8988T (cell line): ENCODE measurements around the gene CNGA3.

Experiments used
- DNase-seq: peaks from one replicate; pipeline ENCODE4 v3.0.0; 2011

The CNGA3 gene

GRCh38 chr2:98378901-98379300, 32.6 kb downstream of the CNGA3 start:
- no peak for DNase-seq

GRCh38 chr2:98379311-98380202, 33.3 kb downstream of the CNGA3 start:
- no peak for DNase-seq

- no peak for DNase-seq
These were observed 33.9 kb downstream of the CNGA3 start for GRCh38 chr2:98380203-98380535.

GRCh38 chr2:98381494-98381893, 35.2 kb downstream of the CNGA3 start:
- DNase-seq, result no peak

GRCh38 chr2:98382086-98382485, 35.8 kb downstream of the CNGA3 start:
- no peak for DNase-seq

- DNase-seq, result no peak
These were observed 36.5 kb downstream of the CNGA3 start for GRCh38 chr2:98382739-98383138.

GRCh38 chr2:98383166-98383565, 36.9 kb downstream of the CNGA3 start:
- no peak for DNase-seq

GRCh38 chr2:98385050-98385699, 38.9 kb downstream of the CNGA3 start:
- DNase-seq, result peak; percentile 79

GRCh38 chr2:98387478-98387877, 41.2 kb downstream of the CNGA3 start:
- no peak for DNase-seq

- no peak for DNase-seq
These were observed 41.8 kb downstream of the CNGA3 start for GRCh38 chr2:98388081-98388480.

GRCh38 chr2:98388601-98389250, 42.5 kb downstream of the CNGA3 start:
- DNase-seq, result no peak

- no peak for DNase-seq
These were observed 43.0 kb downstream of the CNGA3 start for GRCh38 chr2:98389251-98389605.

GRCh38 chr2:98390571-98391476, 44.6 kb downstream of the CNGA3 start:
- DNase-seq, result no peak

GRCh38 chr2:98391581-98392270, 45.5 kb downstream of the CNGA3 start:
- DNase-seq, result no peak

GRCh38 chr2:98393354-98393753, 47.1 kb downstream of the CNGA3 start:
- no peak for DNase-seq

- DNase-seq, result no peak
These were observed 48.4 kb downstream of the CNGA3 start for GRCh38 chr2:98394595-98395153.

GRCh38 chr2:98395977-98396376, 49.7 kb downstream of the CNGA3 start:
- no peak for DNase-seq

GRCh38 chr2:98396745-98397355, 50.6 kb downstream of the CNGA3 start:
- no peak for DNase-seq

- no peak for DNase-seq
These were observed 52.9 kb downstream of the CNGA3 start for GRCh38 chr2:98399140-98399539.

GRCh38 chr2:98403878-98404277, 57.6 kb downstream of the CNGA3 start:
- DNase-seq, result no peak

GRCh38 chr2:98404556-98405250, 58.4 kb downstream of the CNGA3 start:
- DNase-seq, result no peak
